ENCODE measurements around the gene PSMF1.
A peak's percentile ranks its signal among the peaks of the same experiment; 100 is the strongest.

Gene PSMF1

DNA sequence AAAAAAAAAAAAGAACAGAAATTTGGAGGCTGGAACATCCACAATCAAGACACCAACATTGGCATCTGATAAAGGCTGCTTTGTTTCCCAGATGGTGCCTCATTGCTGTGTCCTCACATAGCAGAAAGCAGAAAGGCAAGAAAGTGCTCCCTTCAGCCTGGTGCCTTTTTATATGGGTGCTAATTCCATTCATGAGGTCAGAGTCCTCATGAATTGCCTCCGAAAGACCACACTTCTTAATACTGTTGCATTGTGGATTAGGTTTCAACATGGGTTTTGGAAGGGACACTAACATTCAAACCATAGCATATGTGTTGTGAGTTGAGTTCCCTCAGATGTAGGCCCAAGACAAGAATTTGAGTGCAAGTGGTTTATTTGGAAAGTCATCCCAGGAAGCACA lies 76.8 kb downstream of the PSMF1 start:
- no peak for DNase-seq

DNA sequence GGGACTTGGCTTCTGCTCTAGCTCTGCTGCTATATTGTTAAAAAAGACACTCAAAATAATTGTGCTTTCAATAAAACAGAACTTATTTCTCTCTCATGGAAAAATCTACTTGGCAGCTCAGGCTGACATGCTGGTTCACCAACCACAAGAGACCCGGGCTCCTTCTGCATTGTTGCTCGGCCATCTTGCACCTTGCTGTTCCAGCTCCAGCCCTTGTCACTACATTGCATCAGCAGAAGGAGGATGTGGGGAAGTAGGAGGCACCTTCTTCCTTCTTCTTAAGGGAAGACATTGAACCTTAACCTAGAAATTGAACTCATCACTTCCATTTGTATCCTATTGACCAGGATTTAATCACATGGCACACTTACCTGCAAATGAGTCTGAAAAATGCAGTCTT lies 78.2 kb downstream of the PSMF1 start:
- no peak for DNase-seq

DNA sequence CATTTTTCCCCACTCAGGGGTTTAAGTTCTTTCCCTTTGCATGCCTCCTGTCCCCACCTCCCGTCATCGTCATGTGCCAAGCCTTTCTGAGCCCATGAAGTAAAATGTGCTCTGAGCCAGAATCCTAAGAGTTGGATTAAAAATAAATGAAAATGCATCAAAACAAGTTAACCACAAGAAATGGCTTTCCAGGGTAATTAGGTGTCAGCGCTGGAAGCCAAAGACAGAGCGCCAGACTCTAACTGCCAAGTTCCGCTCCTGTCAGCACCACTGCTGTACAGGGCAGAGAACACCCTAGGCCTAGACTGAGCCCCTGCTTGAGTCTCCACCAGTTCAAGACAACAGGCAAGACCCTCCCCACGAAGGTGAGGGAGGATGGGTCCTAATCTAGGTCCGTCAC lies 79.4 kb downstream of the PSMF1 start:
- DNase-seq = no peak

DNA sequence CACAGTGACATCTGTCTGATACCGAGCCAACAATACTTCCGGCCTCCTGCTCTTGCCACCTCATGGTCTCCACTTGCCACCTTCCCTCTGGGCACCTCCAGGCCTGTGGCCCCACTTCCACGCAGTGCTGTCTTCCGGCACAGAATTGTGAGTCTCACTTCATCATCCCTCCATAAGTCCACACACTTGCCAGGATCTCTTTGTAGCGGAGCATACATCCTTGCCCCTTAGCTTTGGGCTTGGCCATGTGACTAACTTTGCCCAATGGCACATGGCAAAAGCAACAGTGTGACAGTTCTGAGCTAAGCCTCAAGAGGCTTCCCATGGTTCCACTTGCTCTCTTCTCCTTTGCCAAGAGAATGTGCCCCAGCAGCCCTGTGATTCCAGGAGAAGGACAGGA lies 80.3 kb downstream of the PSMF1 start:
- no peak for DNase-seq

DNA sequence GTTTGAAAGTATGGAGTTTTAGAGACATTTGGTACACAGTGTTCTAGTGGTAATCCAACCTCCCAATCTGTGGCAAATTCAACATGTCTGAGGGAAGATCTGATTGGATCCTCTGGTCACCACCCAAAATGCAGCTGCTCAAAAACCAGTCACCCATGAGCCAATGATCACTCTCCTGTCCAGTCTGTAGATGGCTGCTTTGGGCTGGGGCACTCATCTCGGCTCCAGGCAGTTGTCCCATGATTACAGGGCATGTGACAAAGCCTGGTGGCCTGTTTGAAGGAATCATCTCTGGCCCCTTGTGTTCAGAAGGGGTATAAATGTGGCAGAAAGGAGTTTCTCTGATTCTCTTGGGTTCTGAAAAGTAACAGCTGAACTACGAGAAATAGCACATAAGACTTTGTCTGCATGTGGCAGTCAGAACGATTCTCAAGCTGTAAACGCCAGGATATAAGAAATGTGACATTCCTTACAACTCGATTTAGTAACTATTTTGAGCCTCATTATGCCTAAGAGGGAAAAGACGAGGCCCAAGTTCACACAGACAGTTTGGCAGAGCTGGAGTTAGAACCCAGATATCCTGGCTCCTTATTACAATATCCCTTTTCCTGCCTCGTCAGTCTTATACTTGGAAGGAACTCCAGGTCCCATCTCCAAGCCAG lies 80.9 kb downstream of the PSMF1 start:
- DNase-seq = no peak

DNA sequence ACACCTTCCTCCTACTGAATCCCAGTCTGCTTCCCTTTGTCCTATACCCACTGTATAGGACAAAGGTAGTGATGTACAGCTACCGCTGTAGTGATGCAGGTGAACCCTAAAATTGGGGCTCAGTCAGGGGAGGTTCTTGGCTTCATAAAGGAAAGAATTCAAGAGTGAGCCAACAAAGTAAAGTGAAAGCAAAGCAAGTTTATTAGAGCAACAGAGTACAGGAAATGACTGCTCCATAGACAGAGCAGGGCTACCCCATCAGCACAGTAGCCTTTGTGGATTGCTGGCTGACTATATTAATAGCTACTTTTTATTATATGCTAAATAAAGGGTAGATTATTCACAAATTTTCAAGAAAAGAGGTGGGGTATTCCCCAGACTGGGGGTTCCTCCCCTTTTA lies 81.6 kb downstream of the PSMF1 start:
- DNase-seq = no peak

DNA sequence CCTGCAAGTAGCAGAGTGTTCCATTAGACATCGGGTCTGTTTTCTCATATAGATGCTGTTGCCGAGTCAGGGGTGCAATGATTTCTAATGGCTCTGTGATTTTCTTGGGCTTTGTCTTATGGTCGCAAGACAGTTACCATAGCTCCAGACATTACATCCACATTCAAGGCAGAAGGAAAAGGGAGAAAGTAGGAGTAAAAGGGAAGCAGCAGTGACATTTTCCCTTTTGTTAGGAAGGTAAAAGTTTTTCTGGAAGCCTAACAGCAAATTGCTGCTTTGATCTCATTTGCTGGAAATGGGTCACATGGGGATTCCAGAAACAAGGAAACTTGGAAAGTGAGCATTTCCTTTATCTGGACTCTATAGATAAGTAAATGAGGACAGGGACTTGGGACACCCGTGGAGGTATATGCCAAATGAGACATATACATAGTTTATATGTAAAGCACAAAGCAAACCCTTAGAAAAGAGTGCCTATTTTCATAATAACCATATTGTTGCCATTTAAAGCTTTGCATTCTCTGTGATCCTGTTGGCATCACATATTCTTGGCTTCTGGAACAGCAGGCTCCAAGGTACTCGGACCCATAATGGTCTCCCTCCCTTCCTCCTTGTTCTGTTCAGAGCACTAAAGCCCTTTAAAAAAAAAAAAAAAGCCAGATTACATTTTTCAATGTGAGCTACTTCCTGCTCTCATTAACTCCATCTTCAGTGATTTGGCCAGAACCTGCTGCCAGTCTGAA lies 84.5 kb downstream of the PSMF1 start, which contains the start of gene C20orf202:
TSS of gene C20orf202 (plus strand) at position 693 of the 743 bp plus-strand sequence. CDS start 132 bp downstream, outside the sequence.
- no peak for DNase-seq

DNA sequence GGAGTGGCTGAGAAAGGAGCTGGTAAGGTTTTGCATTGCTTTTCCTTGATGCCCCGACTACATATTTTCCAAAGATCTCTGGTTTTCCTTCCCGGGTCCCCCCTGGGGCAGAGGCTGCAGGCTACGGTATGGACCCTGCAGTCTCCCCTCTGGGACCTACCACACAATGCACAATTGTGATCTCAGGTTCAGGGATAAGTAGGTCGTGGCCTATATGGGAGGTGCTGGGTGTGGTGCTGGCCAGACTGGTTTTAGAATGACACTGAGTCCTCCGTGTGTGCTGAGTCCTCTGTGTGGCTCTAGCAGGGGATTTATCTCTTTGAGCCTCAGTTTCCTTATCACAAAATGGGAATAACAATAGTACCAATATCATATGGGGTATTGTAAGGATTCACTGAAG lies 85.2 kb downstream of the PSMF1 start:
- DNase-seq = no peak

DNA sequence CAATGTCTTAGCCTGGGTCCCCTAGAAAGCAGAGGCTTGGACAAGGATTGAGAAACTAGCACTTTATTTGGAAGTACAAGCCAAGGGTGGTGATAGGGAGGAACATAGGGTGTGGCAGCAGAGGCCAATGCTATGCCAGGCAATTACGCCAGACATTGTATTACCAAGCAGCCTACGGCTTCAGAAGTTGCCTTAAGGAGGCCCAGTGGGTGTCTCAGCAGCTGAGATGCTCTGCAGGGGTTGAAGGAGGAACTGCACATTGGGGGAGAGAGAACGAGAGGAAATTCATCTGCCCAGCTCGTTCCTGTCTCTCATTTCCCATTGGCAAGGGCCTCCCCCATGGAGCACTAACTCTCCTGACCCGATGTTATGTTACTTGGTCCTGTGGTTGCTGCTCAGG lies 85.7 kb downstream of the PSMF1 start:
- no peak for DNase-seq

DNA sequence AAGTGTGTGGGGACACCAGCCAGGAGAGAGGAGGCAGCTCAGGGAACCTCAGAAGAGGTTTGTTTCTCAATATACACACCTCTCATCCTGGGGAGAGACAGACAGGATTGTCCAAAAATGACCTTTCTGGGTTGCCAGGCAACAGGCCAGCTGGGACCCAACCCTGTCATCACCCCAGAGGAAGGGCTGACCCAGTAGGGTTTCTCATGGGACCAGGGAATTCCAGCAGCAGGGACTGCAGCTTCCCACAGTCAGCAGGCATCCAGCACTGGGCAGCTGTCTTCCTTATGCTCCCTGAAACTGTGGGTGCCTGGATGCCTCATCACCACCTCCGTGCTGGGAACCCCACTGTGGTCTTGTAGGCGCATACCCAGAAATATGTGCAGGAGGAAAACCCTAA lies 86.2 kb downstream of the PSMF1 start:
- no peak for DNase-seq

DNA sequence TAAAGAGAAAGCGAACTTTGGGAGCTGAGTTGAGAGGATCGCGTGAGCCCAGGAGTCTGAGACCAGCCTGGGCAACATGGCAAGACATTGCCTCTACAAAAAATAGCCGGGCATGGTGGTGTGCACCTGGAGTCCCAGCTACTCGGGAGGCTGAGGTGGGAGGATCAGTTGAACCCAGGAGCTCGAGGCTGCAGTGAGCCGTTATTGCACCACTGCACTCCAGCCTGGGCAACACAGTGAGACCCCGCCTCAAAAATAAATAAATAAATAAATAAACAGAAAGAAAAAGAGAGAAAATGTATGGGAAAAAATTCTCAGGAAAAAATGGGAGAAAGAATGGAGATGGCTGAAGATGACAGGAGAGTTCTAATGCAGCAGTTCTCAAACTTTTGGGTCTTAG lies 87.4 kb downstream of the PSMF1 start:
- no peak for DNase-seq

DNA sequence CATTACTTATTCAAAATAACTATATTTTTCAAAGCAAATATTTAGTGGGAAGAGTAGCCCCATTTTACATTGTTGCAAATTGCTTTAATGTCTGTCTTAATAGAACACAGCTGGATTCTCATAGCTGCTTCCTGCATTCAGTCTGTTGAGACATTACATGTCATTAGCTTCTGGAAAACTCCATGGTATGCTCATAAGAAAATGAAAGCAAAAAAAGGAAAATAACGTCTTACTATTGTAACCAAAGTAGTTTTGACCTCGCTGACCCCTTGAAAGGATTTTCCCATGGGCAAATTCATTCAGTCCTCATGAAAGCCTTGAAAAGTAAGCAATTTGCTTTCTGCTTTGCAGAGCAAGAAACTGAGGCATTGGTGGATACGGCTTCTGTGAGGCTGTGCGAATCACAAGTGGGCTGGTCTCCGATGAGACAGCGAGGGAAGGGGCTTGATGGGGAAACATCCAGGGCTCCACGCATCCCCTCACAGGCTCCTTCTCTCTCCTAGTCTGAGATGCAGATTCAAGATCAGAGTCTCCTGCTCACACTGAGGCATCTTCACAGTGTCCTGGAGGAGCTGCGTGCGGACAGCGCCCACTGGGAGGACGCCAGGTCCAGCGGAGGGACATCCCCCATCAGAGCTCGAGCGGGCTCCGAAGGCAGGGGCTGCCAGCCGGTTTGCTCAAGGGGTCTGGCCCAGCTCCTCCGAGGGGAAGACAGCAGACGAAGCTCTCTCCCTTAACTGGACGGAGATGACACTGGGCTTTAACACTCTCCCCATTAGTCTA lies 88.2 kb downstream of the PSMF1 start:
- no peak for DNase-seq

DNA sequence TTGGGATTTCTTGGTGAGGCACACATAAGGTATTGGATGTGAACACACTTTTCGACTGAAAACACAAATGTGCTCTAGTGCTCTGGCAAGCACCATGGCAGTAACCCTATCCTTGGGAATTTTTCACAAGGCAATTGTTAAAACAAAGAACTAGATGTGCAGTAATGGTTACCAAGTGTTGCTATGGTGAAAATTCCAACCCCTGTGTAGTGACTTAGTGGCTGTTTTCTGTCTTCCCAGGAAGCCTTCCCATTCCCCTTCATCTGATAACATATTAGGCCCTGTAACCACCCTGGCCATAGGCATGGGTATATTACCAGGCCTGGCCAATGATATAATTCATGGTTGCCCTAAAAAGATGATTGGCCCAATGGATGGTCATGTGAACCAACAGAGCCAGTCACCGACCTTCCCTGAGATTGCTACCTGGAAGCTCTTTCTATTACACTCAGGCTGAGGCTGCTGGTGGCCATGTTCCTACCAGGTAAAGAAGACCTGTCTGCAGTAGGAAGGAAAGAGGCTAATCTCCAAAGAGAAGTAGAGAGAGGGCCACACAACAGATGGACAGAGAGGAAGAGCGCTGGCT lies 89.0 kb downstream of the PSMF1 start:
- no peak for DNase-seq

DNA sequence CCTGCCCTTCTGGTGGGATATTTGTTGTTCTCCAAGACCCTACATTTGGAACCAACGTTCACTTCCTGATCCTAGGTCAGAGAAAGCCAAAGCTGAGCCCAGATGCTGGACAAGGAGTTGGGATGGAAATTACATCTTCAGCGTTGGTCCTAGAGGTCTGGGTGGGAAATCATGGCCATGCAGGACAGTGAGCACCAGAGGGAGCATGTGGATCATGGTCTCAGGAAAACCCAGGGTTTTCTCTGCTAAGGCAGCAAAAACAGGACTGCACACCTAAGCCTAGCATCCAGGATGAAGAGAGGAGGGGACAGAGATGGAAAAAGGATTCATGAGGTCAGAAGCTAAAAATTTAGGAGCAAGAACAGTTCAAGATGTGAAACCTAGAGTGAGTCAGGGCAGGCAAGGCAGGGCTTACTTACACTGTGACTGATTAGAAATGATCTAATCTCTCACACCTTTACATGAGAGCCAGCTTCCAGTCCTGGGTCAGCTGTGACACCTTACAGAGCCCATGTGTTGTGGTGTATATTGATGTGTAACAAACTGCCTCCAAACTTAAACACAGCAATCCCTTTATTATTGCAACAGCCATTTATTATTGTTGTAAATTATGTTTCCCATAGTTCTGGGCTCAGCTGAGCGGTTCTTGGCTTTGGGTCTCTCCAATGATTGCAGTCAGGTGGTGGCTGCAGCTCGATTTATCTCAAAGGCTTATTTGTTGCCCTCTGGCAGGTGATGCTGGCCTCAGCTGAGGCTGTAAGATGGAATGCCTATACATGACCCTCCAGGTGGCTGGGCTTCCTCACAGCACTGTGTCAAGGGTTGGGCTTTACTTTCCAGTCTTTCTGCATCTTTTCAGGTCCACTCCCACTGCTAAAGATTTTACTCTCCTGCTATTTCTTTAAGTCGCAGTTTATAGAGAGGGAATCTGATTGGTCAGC lies 91.3 kb downstream of the PSMF1 start:
- DNase-seq = no peak

DNA sequence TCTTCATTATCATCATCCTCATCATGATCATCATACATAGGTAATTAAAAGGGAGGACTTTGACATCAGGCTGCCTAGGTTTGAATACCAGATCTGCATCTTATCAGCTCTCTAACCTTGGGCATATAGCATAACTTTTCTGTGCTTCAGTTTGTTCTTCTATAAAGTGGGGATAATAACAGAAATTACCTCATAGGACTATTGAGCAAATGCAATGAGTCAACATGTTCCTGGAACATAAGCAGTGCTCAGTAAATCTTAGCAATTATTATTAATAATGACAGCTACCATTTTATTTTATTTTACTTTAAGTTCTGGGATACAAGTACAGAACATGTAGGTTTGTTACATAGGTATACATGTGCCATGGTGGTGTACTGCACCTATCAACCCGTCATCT lies 92.1 kb downstream of the PSMF1 start:
- no peak for DNase-seq

DNA sequence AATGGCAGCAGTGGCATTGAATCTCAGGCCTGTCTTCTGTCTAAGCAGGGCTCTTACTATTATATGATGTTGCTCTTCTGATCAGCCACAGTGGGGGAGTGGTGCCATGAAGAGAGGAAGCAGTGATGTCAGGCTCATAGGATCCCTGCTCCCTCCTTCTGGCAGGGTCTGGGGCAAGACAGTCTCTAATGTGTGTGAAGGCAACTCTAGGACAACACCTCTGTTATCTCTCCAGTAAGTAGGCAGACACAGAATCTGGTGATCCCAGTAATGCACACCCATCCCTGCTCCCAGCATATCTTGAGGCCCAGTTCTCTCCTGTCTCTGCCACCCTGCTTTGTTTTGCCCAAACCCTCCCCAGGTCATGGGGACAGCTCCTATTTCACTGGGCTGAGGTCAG lies 93.6 kb downstream of the PSMF1 start:
- DNase-seq = no peak

DNA sequence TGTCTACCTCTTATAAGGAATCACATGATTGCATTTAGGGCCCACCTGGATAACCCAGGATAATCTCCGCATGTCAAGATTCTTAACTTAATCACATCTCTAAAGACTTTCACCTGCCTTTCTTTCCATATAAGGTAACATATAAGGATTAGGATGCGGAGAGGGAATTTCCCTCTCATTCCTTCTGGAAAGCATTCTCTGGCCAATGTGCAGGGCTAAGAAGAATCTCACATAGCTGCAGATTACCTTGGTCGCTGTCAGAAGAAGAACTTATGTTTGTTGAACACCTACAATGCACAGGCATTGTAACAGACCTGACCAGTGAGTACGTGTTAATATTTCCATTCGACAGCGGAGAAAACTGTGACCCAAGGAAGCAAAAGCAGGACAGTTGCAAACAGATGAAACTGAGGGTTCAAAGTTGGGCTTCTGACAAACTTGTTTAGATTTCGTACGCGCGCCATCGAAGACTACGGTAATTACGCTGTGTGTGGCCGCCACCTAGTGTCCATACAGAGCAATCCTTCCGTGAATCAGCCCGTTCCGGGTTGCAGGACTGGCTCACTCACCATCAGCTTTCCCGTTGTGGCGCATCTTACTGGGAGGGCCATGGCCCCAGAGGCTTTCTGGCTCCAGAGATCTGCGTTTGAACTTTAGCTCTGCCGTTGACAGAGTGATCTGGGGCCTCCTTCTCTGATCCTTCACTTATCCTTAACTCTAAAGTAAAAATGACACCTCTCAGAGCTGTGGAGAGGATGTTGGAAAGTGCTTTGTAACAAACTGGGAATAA lies 94.4 kb downstream of the PSMF1 start:
- DNase-seq = peak; percentile 81

DNA sequence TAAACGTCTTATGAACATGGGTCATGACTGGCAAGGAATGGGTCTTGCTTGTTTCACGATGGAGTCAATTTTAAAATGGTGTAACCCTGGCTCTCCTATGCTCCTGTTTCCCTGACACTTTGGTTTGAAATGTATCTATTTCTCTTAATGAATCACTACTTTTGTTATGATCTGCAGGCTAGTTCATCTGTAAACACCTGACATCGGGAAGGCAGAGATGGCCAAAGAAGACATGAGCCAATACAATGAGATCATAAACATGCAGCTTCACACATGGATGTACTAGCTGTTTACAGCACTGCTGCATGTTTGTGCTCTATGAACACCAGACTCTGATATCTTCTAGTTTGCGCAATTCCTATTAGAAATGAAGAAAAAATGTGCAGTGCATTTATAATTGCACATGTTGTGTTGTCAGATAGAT lies 96.4 kb downstream of the PSMF1 start:
- no peak for DNase-seq

DNA sequence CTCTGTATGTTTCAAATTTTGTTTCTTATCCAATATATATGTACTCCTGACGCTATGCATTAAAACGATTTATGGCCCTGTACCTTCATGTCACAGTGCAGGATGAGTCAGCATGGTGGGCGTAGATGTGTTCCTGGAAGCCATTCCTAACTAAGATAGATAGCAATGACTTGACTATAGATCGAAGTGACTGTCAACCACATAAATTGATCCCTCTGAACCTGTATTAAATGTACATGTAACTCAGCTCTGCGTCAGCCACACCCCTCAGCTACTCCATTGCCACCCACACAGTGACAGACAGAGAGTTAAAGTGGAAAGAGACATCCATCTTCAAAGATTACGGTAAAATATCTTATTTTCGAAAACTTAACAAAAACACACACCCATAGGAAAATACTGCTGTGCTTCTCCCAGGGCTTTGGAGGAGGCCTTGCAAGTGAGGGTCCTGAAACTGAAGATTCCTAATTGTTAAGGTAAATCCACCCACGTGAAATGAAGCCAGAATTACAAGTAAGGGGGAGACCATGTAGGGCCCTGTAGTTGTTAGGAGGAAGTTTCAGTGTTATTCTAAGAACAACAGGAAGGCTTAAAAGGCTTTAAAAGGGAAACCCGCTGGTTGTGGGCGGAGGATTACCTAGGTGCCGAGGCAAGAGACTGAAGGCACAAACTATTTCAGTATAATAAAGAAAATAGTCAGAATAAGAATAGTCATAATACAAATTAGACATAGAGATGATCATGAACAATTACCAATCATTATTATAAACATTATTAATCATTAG lies 97.2 kb downstream of the PSMF1 start:
- DNase-seq = peak; percentile 80

Data from stimulated activated CD8-positive, alpha-beta memory T cell treated with anti-CD3 and anti-CD28 coated beads, Interleukin-4, amount 100 ng/mL, for 48 hours (primary cell).